Muscle of back (tissue), 11 donors: ENCODE data around the gene TMEM263. TPM values are rescaled to one million over a fixed set of nuclear protein-coding genes. Genes with fewer than 3 reads are reported as not detected.
A peak's percentile ranks its signal among the peaks of the same experiment; 100 is the strongest.

ENCODE experiments used
- DNase-seq, 3 donors: peaks; one replicate each; pipeline versions ENCODE4 v3.0.0 to v3.0.0-alpha.2; 2013
- polyA plus RNA-seq, 10 donors: library from polyadenylated mRNA; unstranded; fragments of 120-200 nt; gene quantifications; one replicate each; pipeline ENCODE4 v1.2.1, GENCODE V29; 2013; ENCODE audit not compliant: insufficient read length in 10 of 10

The TMEM263 gene
- polyA plus RNA-seq, 10 donors = 60.4 to 79.7 (median 69.0) TPM

- DNase-seq = no peak
Measured at GRCh38 chr12:106942775-106943174, 12.9 kb upstream of the TMEM263 start.

GRCh38 chr12:106945261-106945851 lies 10.4 kb upstream of the TMEM263 start:
- no peak for DNase-seq

GRCh38 chr12:106947461-106947860 lies 8.2 kb upstream of the TMEM263 start:
- DNase-seq = no peak

DNA sequence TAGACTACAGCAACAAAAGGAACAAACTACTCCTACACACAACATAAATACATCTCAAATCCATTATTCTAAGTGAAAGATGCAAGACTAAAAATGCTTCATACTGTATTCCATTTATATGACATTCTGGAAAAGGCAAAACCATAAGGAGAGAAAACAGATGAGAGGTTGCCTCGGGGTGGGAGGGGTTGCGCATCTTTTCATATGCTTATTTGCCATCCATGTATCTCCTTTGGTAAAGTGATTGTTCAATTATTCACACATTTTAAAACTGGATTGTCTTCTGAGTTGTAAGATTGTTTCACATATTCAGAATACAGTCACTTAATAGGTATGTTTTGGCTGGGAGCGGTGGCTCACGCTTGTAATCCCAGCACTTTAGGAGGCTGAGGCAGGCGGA lies 5.1 kb upstream of the TMEM263 start:
- DNase-seq = no peak

DNA sequence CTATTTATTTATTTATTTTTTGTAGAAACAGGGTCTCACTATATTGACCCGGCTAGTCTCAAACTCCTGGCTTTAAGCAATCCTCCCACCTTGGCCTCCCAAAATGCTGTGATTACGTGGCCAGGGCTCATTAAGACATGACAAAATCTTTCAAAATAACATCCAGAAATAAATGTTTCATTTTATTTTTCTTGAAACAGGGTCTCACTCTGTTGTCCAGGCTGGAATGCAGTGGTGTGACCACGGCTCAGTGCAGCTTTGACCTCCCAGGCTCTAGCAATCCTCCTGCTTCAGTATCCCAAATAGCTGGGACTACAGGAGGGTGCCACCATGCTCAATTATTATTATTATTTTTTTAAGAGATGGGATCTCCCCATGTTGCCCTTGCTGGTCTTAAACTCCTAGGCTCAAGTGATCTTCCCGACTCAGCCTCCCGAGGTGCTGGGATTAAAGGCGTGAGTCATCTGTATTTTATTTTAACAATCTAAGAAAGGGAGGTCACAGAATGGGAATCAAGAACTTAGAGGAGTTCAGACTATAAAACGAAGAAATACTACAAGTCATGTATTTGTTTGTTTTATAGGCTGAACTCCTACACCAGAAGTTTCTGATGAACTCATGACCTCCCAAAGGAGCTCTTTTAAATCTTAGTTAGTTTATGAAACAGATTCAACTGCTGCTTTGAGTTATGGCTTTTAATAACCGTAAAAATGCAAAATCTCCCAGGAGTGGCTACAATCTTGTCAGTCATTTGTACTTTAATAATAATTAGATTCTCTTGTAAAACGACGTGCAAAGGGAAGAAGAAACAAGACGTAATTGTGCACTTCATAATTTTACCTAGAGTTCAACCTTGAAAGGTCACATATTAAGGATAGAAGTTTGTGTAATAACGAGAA lies 2.1 kb upstream of the TMEM263 start:
- DNase-seq = peak in 1 of 3 donors; percentile 34

- DNase-seq = peak in 2 of 3 donors; percentile 31 to 85
Measured at GRCh38 chr12:106954462-106955376, 988 bp upstream of the TMEM263 start.

DNA sequence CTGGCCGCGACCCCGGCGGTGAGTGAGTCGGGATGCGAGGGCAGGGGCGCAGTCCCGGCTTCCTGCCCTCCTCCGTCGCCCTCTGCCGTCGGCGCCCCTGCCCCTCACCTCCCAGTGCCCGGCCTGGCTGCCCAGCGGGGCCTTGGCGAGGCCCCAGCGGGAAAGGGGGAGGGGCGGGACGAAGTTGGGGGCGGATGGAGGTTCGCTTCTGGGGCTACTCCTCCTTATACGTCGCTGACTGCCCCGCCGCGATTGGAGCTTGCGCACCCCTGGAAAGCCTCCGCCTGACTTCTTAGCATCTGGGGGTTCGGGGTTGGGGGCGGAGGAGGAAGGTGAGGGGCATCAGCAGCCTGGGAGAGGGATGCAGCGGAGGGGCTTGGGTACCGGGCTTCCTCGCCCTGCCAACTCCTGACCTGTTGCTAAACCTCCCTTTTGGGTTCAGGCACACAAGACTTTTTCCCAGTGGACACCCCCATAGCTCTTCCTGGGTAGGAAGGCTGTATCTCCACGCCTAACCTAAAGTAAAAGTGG lies 406 bp downstream of the TMEM263 start:
- DNase-seq = peak; percentile 59 to 93 (median 76)

DNA sequence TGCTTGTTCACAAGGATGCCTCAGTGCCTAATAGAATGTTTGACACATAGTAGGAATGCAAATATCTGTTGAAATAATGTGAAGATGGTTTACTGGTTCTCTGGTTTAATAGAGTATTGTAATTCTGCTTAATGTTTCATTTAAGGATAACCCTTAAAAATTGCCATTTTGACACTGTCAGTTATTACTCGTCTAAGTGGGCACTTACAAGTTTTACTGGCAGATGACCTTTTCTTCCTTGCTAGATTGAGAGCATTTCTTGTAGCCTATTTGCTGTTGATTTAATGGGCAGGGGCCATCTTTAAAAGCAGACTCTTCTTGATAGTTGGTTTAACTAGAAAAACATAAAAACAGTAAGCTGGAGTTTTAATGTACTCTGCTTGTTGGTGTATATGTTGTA lies 1.9 kb downstream of the TMEM263 start:
- DNase-seq = peak in 1 of 3 donors; percentile 55

- no peak for DNase-seq
Measured at GRCh38 chr12:106960443-106960842, 4.7 kb downstream of the TMEM263 start.

- DNase-seq = no peak
Measured at GRCh38 chr12:106962286-106962685, 6.6 kb downstream of the TMEM263 start.

DNA sequence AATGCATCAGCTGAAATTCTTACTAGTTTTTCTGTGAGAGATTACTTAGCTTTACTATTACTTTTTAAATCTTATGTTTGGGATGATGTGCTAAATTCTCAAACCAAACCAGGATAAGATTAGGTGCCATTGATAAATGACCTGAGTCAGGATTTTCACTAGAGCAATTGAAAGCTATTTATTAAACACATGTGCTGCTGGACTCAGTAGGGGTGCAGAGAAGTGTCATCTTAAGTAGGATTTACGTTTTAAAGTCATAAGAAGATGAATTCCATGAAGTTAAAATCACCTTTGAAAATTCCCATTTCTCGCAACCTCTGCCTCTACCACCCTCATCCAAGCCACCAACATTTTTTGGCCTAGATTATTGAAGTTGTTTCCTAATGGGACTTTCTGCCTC lies 8.8 kb downstream of the TMEM263 start:
- DNase-seq = no peak

DNA sequence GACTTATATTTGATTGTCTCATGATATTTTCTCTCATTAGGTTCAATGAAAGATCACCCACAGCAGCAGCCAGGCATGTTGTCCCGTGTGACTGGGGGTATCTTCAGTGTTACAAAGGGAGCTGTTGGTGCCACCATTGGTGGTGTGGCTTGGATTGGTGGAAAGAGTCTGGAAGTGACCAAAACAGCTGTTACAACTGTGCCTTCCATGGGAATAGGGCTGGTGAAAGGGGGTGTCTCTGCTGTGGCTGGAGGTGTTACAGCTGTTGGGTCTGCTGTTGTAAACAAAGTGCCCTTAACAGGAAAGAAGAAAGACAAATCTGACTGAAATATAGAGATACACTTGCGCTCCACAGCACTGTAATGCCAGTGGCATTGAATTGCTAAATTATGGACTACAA lies 15.4 kb downstream of the TMEM263 start:
- DNase-seq = no peak

DNA sequence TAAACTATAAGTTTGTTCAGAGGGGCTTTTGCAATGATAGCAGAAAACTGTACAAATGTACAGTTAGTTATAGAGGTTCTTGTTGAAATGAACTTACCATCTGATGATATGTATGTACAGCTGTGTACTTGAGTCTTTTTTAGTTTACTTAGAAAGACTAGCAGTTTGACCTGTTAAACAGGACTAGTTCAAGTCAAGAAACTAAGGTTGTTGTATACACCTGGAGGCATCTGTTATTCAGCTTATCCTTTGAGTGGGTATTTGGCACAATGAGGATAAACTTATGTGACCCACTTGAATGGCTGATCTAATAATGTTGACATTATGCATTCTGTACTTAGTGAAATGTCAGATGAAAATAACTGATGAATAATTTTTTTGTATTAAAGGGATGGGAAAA lies 17.8 kb downstream of the TMEM263 start:
- DNase-seq = no peak

- no peak for DNase-seq
Measured at GRCh38 chr12:106974511-106974910, 18.8 kb downstream of the TMEM263 start.

- DNase-seq = no peak
Measured at GRCh38 chr12:106975098-106975497, 19.4 kb downstream of the TMEM263 start.

GRCh38 chr12:106975993-106976658 lies 20.4 kb downstream of the TMEM263 start:
- peak in 1 of 3 donors; percentile 21 for DNase-seq

DNA sequence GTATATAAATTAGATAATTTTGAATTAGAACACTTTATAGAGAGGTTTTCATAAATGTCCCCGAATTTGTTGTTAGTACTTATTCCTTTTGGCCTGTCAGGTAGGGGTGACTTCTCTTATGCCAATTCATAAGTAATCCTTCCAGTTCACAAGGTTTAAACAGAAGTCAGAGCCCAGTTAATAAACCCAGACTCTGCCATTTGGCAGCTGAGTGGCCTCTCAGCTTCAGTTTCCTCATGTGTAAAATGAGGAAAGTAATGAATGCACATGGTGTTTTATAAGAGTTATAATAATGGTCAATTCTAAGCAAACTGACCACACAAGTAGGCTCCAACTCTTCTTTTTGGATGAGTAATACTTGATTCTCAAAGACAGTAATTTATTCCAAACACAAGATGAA lies 21.0 kb downstream of the TMEM263 start:
- no peak for DNase-seq

DNA sequence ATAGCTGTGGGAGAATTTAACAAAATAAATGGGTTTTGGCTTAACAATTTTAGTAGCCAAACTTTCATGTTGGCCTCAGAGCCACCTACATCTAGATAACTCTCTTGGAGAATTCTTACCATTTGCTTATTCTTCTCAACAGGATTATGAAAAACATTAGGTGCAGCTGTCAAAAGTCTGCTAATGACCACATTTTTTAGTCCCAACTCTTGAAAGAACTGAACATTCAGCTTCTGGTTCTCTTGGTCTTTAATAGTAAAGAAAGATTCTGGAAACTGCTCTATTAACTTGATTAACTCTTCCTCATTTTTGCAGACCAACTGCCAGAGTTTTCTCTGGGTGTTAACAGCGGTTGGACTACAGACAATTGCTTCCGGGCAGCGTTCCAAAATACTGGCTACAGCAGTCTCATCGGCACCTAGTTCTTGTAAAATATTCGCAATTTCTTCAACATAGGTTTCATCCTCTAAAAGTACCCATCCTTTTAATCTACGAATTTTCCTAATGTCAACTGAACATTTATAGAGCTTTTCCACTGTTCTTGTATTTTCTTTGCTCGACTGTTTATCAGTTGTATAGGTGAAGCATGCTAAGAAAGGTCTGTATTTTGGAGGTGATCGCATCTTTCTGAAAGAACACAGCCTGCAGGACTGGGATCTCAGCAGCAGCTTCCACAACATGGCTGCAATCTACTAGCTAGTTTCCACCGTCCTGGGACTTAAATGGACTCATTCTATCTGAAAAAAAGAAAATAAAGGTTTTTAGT lies 22.5 kb downstream of the TMEM263 start:
- peak in 1 of 3 donors; percentile 62 for DNase-seq

- peak in 1 of 3 donors; percentile 40 for DNase-seq
Measured at GRCh38 chr12:106980944-106981343, 25.2 kb downstream of the TMEM263 start.

DNA sequence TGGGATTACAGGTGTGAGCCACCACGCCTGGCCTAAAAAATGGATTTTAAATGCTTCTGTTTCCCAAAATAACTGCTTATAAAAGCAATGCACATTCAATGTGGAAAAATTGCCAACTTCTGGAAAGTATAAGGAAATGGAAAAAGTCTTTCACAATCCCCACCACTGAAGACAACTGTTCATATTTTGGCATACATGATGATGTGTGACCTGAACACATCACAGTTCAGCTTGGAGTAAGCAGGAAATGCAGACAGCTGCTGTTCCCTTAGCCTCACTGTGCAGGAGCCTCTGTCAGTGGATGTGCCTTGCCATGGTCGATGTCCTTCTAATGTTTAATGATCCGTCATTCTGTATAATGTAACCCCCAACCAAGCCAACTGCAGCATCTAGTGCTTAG lies 26.1 kb downstream of the TMEM263 start:
- DNase-seq = peak in 2 of 3 donors; percentile 53 to 73
